Measurements from ENCODE around the gene LRTM1.

GRCh38 chr3:54967731-54968161 lies 39.9 kb upstream of the LRTM1 start:
- TF ChIP-seq CTCF (IDR thresholded peaks at IDR 0.05; ENCODE audit: low read length) (no peak), EZH2 (IDR thresholded peaks at IDR 0.05; ENCODE audit: borderline replicate concordance, low read length) (no peak)
